Neural progenitor cell (in vitro differentiated cells): ENCODE measurements around the gene TBC1D19.

ENCODE experiments used
- EZH2 ChIP-seq: fragments of 200-600 bp; sonication (generic); IDR thresholded peaks from 2 replicates; pipeline ENCODE4 v1.6.1; 2017; ENCODE audit warnings: antibody characterized with exemption, mild to moderate bottlenecking, moderate library complexity
- TF ChIP-seq, protein P1 (sequence below): fragments of 200-600 bp; sonication (generic); IDR thresholded peaks from 2 replicates; pipeline ENCODE4 v1.5.1; 2017; ENCODE audit warnings: antibody characterized with exemption, mild to moderate bottlenecking

DNA sequence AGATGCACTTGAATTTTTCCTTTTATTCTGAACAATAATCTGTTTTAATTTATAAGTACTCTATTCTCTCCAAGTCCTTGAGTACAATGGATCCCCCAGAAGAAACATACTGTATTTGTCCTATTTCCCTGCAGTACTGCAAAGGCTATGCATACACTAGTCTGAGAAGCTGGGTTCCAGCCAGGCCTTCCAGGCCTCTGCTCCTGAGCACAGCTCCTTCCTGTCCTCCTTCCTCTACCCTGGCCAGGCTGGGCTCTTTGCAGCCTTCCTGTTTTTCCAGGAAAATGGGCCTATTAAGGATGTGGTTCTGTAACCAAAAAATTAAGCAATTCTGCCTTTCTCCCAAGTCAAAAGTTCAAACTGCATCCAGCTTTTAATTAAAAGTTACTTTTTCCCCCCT, 208.8 kb downstream of the TBC1D19 start:
- TF ChIP-seq, protein P1, sequence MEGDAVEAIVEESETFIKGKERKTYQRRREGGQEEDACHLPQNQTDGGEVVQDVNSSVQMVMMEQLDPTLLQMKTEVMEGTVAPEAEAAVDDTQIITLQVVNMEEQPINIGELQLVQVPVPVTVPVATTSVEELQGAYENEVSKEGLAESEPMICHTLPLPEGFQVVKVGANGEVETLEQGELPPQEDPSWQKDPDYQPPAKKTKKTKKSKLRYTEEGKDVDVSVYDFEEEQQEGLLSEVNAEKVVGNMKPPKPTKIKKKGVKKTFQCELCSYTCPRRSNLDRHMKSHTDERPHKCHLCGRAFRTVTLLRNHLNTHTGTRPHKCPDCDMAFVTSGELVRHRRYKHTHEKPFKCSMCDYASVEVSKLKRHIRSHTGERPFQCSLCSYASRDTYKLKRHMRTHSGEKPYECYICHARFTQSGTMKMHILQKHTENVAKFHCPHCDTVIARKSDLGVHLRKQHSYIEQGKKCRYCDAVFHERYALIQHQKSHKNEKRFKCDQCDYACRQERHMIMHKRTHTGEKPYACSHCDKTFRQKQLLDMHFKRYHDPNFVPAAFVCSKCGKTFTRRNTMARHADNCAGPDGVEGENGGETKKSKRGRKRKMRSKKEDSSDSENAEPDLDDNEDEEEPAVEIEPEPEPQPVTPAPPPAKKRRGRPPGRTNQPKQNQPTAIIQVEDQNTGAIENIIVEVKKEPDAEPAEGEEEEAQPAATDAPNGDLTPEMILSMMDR: no peak
- no peak for TF ChIP-seq EZH2
